NCI-H1436 treated with DMSO at 0.1 percent for 48 hours (cell line): Measurements from ENCODE around the gene KRCC1.
"Not testable (repeated sequence)": the region's sequence is repeated elsewhere in the genome, so short reads cannot be mapped to it uniquely, and the experiment has no call there.

ENCODE experiments used
- DNase-seq: peaks from one replicate; lab custom pipeline; 2025; lab: John Stamatoyannopoulos, UW

The KRCC1 gene

DNA sequence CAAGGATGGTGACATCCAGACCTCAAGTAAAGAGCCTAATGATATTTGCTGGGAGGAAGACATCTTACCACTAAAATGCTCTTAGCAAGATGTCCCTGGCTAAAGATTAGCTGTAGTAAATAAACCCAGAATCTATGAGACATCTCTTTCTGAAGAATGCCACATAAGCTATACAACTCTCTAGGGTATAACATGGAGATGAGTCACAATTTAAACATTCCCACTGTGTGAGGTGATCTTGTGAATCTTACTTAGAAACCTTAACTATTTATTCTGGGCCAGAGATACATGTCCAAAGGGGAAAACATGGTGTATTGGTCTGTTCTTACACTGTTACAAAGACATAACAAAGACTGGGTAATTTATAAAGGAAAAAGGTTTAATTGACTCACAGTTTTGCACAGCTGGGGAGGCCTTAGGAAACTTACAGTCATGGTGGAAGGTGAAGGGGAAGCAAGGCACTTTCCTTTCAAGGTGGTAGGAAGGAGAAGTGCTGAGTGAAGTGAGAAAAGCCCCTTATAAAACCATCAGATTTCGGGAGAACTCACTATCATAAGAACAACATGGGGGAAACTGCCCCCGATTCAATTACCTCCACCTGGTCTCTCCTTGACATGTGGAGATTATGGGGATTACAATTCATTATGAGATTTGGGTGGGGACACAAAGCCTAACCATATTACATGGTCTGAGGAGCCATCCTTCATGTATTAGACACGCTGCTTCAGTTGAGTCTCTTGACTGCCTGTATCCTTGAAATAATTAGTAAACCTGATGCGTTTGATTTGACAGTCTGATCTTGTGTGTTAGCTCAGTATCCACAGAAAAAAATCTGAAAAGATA is 17.1 kb downstream of the KRCC1 start:
- no peak for DNase-seq

DNA sequence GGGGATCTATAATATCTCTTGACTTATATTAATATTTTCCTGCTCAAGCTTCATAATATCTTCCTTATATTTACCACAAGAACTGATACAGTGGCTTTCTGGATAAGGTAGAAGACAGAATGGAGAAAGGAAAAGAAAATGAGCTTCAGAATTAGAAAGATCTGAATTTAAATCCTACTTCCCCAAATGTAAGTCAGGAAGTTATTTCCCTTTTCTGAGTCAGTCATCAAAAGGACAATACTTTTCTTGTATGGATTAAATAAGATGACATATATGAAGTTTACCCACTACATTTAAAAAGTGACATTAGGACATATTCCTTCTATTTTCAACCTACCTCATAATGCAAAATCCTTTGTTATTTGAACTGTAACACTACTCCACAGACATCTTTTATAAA is 19.0 kb downstream of the KRCC1 start:
- no peak for DNase-seq

DNA sequence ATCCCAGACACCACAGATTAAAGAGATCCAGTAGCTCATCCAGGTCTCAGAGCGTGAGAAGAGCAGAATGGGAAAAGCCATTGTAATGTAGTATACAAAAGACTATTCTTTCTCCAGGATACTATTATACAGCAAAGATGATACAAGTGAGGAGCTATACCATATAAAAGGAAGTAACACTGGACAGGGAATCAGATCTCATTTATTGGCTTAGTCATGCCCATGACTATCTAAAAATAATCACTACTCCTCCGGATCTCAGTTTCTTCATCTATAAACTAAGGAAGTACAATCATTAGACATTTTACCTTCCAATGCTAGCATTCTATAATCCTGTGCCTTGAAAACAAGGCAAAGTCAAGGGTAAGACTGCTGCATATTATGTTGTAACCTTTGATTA is 19.4 kb downstream of the KRCC1 start:
- DNase-seq = no peak

DNA sequence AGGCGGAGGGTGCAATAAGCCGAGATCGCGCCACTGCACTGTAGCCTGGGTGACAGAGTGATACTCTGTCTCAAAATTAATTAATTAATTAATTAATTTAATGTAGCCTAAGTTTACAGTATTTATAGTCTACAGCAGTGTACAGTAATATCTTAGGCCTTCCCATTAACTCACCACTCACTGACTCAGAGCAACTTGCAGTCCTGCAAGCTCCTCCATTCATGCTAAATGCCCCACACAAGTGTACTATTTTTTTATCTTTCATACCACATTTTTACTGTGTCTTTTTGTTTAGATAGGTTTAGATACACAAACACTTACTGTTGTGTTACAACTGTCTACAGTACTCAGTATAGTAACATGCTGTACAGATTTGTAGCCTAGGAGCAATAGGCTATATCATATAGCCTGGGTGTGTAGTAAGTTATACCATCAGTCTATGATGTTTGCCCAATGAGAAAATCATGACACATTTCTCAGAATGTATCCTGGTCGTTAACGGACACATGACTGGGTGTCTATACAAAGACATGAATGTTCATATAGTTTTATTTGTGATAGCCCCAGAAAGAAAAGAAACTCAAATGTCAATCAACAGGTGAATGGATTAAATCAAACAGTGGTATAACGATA is 23.4 kb downstream of the KRCC1 start:
- no peak for DNase-seq

DNA sequence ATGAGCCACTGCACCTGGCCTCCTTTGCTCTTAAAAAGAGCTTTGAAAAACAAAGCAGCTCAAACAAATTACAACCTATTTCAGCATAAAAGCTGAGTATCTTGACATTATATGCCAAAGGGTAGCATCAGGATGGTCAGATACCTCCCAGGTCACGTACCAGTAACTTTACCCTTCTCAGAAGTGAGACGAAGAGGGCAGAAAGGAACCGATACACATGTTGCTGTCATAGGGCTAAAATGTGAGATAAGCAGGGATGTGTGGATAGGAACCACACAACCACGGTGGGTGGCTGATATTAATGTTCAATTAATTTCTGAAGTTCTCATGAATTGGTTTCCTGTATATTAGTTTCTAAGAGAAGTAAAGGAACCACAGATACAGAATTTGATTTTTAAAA is 26.7 kb downstream of the KRCC1 start:
- no peak for DNase-seq

DNA sequence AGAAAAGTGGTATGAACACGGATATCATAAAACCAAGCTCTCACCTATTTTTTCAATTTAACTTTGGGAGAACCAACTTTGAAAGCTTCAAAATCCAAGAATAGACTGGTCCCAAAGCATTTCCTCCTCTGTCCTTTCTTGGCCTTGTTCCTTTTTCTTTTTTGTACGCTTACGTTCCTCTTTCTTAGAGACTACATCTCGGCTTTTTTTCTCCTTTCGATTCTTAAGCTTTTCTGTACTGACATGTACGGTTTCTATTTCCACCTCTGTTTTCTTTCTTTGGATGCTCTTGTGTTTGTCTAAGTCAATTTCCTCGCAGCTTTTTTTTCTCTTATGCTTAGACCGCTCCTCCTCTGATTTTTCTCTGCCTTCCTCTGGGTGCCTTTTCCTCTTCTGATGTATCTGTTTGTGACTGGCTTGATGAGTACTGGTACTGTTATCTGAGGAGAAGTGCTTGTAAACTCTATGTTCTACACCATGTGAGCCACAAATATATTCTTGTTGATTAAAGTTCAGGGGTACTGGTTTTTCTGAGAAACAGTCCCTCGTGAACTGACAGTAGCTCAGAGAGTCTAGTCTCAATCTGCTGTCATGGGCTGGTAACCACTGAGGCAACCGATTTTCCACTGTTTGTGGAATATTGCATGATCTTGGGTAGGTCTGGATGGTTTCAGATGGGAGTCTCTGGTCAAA is 27.7 kb downstream of the KRCC1 start:
- DNase-seq = no peak

DNA sequence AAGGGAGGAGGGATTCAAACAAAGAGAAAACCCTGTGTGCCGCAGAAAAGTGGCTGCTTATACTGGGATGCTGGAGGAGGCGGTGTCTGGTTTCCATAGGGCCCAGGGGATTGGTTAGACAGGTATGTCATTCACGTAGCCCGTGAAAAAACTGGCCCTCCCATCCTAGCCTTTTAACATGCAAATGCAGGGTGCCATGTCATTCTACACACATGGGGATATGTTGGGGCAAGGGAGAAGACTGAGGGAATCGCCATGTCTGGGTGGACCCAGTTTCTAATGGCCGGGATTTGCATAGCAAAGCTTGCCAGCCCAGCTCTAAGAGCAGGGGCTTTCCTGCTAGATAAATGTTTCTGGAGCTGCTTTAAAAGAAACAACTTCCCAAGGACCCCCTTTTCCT is 31.1 kb downstream of the KRCC1 start:
- DNase-seq = no peak

DNA sequence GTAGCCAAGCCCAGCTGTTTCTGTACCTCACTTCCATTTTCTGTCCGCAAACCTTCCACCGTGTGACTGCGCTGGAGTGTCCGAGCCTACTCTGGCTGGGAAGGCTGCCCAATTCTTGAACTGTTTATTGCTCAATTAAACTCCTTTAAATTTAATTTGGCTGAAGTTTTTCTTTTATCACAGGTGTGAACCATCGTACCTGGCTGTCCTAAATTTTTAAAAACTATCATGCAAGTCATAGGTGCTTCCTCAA is 33.0 kb downstream of the KRCC1 start:
- DNase-seq = no peak

DNA sequence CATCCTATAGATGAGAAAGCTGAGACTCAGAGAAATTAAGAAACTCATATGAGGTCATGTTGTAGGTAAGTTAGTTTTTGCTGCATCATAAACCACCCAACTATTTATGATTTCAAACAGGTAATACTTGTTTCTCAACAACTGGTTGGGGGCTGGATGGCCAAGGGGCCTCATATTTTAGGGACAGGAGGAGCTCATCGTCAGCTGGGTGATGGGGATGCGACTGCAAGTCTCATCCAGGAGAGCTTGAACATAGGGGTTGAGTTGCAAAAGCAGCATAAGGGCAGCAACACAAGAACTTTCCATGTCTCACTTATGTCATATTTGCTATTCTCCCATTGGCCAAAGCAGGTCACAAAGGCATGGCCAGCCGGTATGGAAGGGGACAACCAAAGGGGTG is 35.6 kb downstream of the KRCC1 start:
- DNase-seq = no peak

DNA sequence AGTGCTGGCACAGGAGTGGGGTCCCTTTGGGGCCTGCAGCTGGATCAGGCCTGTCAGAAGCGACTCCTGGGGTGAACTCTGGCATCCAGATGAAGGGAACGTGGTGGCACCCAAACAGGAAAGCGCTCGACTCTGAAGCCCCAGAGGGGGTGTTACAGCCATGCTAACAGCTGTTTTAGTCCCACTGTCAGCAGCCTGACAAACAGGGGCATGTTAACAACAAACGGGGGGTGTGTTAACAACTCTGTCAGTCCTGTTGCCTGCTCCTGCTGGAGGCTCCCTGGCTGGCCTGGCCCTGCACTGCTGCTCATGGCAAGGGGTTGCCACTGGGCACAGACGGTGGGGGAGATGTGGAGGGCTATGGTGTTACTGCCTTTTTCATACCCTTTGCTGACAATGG is 36.7 kb downstream of the KRCC1 start:
- no peak for DNase-seq

DNA sequence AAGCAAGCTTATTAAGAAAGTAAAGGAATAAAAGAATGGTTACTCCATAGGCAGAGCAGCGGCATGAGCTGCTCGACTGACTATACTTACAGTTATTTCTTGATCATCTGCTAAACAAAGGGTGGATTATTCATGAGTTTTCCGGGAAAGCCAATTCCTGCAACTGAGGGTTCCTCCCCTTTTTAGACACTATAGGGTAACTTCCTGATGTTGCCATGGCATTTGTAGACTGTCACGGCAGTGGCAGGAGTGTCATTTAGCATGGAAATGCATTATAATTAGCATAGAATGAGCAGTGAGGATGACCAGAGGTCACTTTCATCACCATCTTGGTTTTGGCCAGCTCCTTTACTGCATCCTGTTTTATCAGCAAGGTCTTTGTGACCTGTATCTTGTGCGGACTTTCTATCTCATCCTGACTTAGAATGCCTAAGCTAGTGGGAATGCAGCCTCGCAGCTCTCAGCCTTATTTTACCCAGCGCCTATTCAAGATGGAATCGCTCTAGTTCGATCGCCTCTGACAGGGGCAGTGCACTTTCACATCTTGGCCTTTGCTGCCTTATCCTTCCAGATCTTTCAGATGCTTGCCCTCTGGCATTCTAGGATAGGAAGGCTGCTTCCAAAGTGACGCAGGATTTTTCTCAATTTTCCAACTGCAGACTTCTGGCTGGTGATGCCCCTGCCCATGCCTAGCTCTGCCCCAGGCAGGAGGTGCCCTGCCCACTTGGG is 37.3 kb downstream of the KRCC1 start:
- DNase-seq = not testable (repeated sequence)

DNA sequence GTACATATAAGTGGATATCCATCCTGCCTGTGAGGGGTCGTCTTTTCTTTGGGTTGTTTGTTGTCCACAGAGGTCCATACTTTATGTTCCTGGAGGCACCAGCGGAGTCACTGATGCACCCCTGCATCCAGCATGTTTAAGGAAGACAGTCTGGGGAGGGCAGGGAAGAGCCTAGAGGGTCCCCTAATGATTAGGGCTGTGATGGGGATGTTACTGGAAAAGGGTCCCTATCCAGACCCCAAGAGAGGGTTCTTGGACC is 37.9 kb downstream of the KRCC1 start:
- DNase-seq = not testable (repeated sequence)

DNA sequence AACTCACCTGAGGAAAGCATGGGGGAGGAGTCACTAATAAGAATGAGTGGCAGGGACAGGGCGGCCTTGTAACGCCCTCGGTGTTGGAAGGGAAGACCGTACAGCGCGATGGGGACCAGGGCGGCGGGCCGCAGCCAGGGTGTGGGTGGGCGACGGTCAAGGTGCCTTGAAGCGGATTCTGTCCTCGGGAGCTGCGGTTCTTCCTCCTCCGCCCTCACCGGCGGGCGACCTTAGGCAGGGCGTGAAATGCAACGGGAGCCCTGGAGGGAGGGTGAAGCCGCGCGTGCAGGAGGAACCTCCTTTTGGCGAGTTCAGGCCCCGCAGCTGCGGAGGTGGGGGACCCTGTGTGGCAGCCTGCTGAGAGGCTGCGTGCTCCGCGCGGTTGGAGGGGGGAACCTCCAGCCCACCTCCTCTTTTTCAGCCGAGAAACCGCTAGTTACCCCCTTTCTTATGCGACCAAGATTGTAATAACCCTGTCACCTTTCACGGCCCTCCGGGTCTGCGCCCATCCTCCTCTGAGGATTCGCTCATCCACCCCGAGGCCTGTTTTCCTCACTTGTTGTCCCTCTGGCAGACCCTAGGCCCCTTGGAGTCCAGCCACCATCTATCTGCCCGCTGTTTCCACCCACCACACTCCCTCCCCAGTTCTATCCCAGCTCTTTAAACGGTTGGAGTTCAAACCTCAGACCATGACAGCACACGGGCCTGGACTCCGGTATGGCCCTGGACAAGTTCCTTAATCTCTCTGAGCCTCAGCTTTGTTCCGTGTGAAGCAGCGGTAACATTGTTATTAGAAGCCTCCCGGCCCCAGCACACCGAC is 38.4 kb downstream of the KRCC1 start:
- DNase-seq = peak; percentile 27

DNA sequence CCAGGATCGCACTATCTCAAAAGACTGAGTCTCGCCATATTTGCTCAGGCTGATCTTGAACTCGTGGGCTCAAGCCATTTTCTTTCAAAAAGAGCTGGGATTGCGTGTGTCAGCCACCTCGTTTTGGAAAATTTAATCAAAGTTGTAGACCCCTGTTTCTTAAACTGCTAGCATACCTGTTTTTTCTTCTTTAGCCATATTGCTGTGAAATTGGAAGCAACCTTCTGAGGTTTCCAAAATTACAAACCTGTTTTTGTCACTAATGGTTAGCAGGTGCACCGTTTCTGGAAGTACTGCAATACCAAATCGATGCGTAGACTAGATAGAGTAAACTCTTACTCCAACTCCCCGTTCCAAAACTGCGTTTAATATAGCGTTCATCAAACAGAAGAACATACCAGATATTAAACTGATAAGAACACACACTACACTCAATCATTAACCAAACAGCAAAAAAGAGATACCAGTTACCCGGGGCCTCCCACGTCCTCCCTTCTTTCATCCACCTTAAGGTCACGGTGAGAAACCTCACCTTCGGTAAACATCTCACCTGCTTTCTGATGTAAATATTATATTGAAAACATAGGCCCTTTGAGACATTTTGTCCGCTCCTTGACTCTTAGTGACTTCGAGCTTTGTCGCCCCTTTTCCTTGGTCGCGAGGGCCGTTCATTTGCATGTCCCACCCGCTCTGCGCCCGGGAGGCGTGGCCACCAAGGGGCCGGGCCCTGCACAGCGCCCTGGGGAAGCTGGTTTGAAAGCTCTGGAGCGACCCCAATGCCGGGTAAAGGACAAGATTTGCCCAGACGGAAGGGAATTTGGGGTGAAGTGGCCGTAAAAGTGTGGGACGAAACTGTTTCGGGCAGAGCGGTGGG is 39.3 kb downstream of the KRCC1 start, which contains the start of gene RNU2-63P:
Gene RNU2-63P, minus strand, starts transcription at position 462 of the 874 bp plus-strand sequence.
- DNase-seq = no peak

DNA sequence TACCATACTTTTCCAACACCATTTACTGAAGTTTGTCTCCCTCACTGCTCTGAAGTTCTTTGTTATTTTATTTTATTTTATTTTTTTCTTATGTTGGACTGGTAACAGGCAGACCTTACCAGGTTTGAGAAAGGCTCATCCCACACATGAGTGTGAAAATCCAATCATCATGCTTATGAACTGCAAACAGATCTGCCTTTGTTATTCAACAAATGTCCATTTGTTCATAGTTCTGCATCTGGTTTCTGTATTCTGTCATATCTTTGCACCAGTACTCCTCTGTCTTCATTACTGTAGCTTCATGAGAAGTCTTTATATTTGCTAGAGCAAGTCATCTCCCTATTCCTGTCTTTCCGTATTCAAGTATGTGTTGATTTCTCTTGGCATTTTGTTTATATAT is 44.6 kb downstream of the KRCC1 start:
- DNase-seq = no peak

DNA sequence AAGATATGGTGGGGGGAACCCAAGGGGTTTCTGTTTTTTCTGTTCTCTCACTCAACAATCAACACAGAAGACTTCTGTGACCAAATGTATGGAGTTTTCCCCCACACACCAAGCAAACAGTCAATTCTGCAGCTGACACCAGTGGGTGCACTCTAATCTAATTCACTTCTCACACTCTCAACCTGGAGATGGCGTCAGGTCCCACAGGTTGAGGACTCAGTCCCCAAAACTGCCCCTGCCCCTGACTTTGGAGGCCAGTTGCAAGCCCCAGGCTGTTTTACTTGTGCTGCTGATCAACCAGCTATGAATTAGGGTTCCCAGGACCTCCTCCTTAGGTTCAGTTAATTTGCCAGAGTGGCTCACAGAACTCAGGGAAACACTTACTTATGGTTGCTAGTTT is 45.4 kb downstream of the KRCC1 start:
- no peak for DNase-seq

DNA sequence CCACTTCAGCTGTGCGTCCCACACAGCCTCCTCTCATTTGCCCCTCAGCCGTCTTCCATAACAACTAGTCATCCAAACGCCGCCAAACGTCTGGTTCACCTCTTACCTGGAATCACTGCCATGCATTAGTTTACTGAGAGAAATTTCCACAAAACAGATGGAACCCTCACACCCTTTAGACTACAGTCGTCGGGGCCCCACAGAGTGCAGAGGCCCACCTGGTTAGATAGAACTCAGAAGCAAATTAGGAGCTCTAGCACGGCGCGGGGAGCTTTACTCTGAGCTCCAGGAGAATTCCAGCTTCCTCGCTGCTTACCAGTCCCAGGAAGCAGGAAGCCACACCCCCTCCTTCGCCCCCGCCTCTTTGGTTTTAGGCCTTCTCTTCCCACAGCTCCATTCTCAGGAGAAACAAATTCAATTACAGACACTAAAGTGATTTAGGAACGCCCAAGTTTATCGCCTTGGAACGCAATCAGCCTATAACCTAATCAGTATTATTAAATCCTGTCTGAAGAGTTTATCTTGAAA is 48.6 kb downstream of the KRCC1 start:
- no peak for DNase-seq

DNA sequence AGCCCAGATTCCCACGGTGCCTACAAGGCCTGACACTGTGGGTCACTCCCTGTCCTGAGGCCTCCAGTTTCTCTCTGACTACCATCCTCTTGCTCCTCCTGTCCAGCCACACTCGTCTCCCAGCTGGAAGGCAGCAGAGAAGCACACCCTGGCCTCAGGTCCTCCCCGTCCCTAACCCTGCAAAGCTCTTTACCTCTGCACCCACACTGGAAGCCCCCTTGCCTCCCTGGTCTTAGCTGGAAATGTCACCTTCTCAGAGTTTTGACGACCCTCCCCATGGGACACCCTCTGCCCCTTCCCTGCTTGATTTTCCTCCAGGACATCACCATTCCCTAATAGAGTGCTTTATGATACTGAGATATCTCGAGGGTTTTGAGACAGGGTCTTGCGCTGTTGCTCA is 49.8 kb downstream of the KRCC1 start:
- DNase-seq = no peak

DNA sequence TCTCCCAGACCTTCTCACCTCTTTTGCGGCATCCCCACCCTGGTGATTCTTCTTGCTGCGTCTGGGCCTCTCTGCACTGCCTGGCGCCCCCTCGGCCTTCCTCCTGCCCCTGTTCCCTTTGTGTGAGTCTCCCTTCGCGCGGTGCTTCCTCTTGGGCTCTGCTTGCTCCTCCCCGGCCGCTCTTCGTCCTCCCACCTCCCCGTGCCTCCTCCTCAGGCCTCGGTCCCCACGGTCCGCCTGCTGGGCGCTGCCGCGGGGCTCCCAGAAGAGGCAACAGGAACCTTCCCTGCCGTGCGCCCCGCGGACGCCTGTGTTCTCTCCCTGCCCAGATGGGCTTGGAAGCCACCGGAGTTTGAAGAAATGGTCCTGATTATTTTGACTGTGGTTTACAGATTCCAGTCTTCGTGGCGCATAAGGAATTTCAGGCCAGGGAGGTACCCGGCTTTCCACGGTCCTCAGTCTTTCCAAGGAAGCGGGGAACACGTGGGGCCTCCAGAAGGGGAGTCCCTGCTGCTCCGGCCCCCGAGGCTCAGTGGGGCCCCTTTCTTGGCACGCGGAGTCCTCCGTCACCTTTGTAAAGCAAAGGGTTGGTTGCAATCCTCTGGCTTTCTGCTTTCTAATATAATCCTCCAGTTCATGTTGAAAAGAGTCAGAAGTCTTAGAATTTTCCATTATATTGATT is 52.4 kb downstream of the KRCC1 start:
- no peak for DNase-seq

DNA sequence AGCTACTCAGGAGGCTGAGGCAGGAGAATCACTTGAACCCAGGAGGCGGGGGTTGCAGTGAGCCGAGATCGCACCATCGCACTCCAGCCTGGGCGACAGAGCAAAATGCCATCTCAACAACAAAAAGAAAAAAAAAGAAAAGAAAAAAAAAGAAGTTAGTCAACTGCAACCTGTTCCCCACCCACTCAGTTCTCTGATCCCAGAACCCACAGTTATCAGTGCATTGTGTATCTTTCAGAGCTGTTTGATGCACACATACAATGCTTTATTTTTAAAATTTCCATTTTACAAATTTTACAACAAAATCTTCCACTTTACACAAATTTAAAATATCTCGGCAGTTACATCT is 53.2 kb downstream of the KRCC1 start:
- no peak for DNase-seq
